ENCODE results near the gene ARL14. TPM values are rescaled to one million over a fixed set of nuclear protein-coding genes. Genes with fewer than 3 reads are reported as not detected.

The ARL14 gene
- total RNA-seq, 4 donors from 2014 or later = not detected

DNA sequence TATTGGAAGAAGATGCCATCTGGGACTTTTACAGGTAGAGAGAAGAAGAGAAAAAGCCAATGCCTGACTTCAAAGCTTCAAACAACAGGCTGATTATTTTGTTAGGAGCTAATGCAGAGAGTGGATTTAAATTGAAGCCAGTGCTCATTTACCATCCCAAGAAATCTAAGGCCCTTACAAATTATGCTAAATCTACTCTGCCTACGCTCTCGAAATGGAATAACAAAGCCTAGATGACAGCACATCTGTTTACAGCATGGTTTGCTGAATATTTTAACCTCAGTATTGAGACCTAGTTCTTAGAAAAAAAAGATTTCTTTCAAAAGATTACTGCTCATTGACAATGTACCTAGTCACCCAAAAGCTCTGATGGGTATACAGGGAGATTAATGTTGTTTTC lies 16.2 kb downstream of the ARL14 start:
- Histone ChIP-seq H3K4me3 (no peak overlapping the region), H3K9me3 (no peaks in the 10 kb centered on the region), H3K4me1 (no peaks in the 10 kb centered on the region), H3K27me3 (no peaks in the 10 kb centered on the region), H3K27ac (no peak overlapping the region), H3K36me3 (no peaks in the 10 kb centered on the region)
- TF ChIP-seq EP300 (IDR thresholded peaks at IDR 0.05) = no peak
- TF ChIP-seq POLR2A (IDR thresholded peaks at IDR 0.05) = no peak
- TF ChIP-seq, protein P1, sequence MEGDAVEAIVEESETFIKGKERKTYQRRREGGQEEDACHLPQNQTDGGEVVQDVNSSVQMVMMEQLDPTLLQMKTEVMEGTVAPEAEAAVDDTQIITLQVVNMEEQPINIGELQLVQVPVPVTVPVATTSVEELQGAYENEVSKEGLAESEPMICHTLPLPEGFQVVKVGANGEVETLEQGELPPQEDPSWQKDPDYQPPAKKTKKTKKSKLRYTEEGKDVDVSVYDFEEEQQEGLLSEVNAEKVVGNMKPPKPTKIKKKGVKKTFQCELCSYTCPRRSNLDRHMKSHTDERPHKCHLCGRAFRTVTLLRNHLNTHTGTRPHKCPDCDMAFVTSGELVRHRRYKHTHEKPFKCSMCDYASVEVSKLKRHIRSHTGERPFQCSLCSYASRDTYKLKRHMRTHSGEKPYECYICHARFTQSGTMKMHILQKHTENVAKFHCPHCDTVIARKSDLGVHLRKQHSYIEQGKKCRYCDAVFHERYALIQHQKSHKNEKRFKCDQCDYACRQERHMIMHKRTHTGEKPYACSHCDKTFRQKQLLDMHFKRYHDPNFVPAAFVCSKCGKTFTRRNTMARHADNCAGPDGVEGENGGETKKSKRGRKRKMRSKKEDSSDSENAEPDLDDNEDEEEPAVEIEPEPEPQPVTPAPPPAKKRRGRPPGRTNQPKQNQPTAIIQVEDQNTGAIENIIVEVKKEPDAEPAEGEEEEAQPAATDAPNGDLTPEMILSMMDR (IDR thresholded peaks at IDR 0.05) = no peak
- 71 to 88% methylated on average over 2 of the region's 2 CpGs for WGBS, 2 donors
- DNase-seq (ENCODE audit: low spot score in 2 of 2) = no peak

DNA sequence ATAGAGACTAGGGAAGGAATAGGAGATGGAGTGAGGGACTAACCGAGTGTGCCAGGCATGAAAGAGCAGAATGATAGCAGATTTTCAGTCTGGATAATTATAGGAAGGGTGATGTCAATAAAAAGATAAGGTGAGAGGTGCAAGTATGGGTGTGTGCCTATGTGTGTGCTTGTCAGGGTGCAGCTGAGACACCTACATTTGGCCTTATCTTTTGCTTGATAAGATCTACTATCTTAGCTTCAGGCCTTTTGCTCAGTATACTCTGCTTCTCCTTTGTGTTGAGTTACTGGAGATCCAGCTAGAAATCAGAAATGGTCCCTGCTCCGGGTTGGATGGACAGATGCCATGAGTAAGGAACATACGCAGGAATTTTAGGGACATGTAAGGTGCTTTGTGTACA lies 17.4 kb downstream of the ARL14 start:
- H3K36me3 ChIP-seq = no peaks in the 10 kb centered on the region
- H3K27me3 ChIP-seq = no peaks in the 10 kb centered on the region
- no peak overlapping the region for H3K27ac ChIP-seq
- H3K4me1 ChIP-seq = no peaks in the 10 kb centered on the region
- H3K9me3 ChIP-seq = no peaks in the 10 kb centered on the region
- no peak for DNase-seq (ENCODE audit: low spot score in 2 of 2)
- TF ChIP-seq POLR2A (IDR thresholded peaks at IDR 0.05) (no peak), EP300 (IDR thresholded peaks at IDR 0.05) (no peak)
- TF ChIP-seq, protein P1 (IDR thresholded peaks at IDR 0.05) = no peak
- H3K4me3 ChIP-seq = no peak overlapping the region
- WGBS, 2 donors = 89 to 95% methylated on average over 3 of the region's 3 CpGs

DNA sequence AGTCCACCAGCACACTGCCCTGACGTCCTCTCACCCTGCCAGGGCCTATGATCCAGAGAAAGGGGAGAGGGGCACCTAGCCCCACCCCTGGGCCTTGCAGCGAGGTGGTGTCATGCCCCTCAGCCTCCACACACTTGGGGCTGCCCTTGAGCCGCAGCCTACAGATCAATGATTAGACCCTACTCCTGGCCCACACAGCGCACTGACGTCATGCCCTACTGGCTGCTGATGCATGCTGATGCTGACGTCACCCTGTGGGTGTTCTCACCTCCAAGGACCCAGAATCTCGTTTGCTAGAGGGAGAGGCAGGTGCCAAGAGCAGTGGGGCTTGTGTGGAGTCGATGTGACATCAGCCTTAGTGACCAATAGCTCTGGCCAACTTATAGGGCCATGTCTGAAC lies 18.0 kb downstream of the ARL14 start:
- no peak overlapping the region for H3K27ac ChIP-seq
- H3K4me1 ChIP-seq = no peaks in the 10 kb centered on the region
- no peak for DNase-seq (ENCODE audit: low spot score in 2 of 2)
- no peaks in the 10 kb centered on the region for H3K9me3 ChIP-seq
- no peaks in the 10 kb centered on the region for H3K36me3 ChIP-seq
- no peaks in the 10 kb centered on the region for H3K27me3 ChIP-seq
- no peak overlapping the region for H3K4me3 ChIP-seq
- WGBS, 2 donors = 76 to 89% methylated on average over 5 to 8 of the region's 8 CpGs
- TF ChIP-seq EP300 (IDR thresholded peaks at IDR 0.05) (no peak), POLR2A (IDR thresholded peaks at IDR 0.05) (no peak)
- TF ChIP-seq, protein P1 (IDR thresholded peaks at IDR 0.05) = no peak

DNA sequence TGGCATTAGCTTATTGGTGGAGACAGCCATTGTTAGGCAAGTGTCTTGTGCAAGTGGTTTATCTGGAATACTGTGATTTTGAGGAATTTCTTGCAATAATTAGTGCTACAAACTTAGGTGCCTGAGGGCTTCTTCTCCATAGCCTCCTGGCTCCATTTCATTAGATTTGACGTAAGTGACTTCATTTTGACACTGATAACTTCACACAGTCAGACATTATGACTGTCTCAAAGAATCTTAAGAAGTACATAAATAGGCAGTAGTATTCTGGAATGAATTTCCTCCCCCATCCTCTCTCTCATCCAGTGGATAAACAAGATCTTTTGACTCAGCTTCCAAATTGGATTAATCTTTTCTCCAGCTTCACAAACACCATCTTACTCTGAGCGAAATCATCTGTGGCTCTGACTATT lies 19.0 kb downstream of the ARL14 start:
- Histone ChIP-seq H3K36me3 (no peaks in the 10 kb centered on the region), H3K27me3 (no peaks in the 10 kb centered on the region), H3K9me3 (no peaks in the 10 kb centered on the region), H3K4me3 (no peak overlapping the region), H3K27ac (no peak overlapping the region), H3K4me1 (no peaks in the 10 kb centered on the region)
- DNase-seq (ENCODE audit: low spot score in 2 of 2) = no peak
- 40 to 42% methylated on average over 2 of the region's 2 CpGs for WGBS, 2 donors
- TF ChIP-seq EP300 (IDR thresholded peaks at IDR 0.05) (no peak), POLR2A (IDR thresholded peaks at IDR 0.05) (no peak)
- TF ChIP-seq, protein P1 (IDR thresholded peaks at IDR 0.05) = no peak

DNA sequence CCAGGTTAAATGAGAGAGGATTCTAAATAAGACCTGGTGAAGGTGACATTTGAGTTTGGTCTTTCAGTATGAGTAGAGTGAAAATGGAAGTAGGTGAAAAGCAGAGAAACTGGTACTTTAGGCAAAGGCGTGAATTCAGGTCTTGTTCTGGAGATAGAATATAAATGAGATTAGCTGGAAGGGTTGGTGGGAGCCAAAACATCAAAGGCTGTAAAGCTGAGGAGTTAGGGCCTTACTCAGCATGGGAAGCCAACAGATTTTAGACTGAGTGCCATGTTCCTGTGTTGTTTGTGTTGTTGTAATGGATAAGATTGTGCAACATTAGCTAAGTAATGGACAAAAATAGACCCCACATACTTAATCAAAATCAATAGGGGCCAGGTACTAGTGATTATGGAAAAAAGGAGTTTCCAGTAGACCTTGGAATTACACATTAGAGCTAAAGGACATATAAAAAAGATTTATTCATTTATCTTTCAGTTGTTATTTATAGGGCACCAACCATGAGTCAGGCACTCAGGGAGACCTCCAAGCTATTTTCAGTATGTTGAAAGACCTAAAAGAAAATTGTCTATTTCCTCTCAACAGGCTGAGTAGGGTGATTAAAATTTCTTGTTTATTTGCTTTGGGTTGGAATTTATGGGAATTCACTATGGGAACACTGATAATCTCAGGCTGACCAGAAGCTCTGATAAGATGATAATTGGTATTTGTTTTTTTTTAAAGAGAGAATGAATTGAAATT lies 20.8 kb downstream of the ARL14 start:
- Histone ChIP-seq H3K27ac (no peak overlapping the region), H3K4me3 (no peak overlapping the region), H3K36me3 (no peaks in the 10 kb centered on the region), H3K4me1 (no peaks in the 10 kb centered on the region), H3K9me3 (no peaks in the 10 kb centered on the region), H3K27me3 (no peaks in the 10 kb centered on the region)
- TF ChIP-seq POLR2A (IDR thresholded peaks at IDR 0.05) (no peak), EP300 (IDR thresholded peaks at IDR 0.05) (no peak)
- TF ChIP-seq, protein P1 (IDR thresholded peaks at IDR 0.05) = no peak
- no peak for DNase-seq (ENCODE audit: low spot score in 2 of 2)
- 89 to 94% methylated on average over 1 of the region's 1 CpG for WGBS, 2 donors

Data from tibial nerve (tissue), 4 donors.